Measurements from ENCODE around the gene CATSPER3. TPM values are rescaled to one million over a fixed set of nuclear protein-coding genes. Genes with fewer than 3 reads are reported as not detected.

CATSPER3 gene
- polyA plus RNA-seq, 1 donor from 2014 or later = 0.17 TPM

GRCh38 chr5:135011355-135012032 lies 43.8 kb downstream of the CATSPER3 start:
- H3K4me2 ChIP-seq (ENCODE audit: low read length) = no peak overlapping the region
- TF ChIP-seq TAF1 (IDR thresholded peaks at IDR 0.05; ENCODE audit: low read depth) = no peak
- TF ChIP-seq, protein P1, sequence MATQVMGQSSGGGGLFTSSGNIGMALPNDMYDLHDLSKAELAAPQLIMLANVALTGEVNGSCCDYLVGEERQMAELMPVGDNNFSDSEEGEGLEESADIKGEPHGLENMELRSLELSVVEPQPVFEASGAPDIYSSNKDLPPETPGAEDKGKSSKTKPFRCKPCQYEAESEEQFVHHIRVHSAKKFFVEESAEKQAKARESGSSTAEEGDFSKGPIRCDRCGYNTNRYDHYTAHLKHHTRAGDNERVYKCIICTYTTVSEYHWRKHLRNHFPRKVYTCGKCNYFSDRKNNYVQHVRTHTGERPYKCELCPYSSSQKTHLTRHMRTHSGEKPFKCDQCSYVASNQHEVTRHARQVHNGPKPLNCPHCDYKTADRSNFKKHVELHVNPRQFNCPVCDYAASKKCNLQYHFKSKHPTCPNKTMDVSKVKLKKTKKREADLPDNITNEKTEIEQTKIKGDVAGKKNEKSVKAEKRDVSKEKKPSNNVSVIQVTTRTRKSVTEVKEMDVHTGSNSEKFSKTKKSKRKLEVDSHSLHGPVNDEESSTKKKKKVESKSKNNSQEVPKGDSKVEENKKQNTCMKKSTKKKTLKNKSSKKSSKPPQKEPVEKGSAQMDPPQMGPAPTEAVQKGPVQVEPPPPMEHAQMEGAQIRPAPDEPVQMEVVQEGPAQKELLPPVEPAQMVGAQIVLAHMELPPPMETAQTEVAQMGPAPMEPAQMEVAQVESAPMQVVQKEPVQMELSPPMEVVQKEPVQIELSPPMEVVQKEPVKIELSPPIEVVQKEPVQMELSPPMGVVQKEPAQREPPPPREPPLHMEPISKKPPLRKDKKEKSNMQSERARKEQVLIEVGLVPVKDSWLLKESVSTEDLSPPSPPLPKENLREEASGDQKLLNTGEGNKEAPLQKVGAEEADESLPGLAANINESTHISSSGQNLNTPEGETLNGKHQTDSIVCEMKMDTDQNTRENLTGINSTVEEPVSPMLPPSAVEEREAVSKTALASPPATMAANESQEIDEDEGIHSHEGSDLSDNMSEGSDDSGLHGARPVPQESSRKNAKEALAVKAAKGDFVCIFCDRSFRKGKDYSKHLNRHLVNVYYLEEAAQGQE (IDR thresholded peaks at IDR 0.05; ENCODE audit: borderline replicate concordance) = no peak
- TF ChIP-seq EP300 (conservative IDR thresholded peaks at IDR 0.05; ENCODE audit: poor library complexity, severe bottlenecking) = no peak
- no peak for TF ChIP-seq SMC3 (conservative IDR thresholded peaks at IDR 0.05; ENCODE audit: poor library complexity)
- TF ChIP-seq RAD21 (conservative IDR thresholded peaks at IDR 0.05) = no peak
- no peak for TF ChIP-seq EZH2 (IDR thresholded peaks at IDR 0.05; ENCODE audit: borderline replicate concordance, insufficient read depth, low read length, poor library complexity, severe bottlenecking)
- TF ChIP-seq MXI1 (conservative IDR thresholded peaks at IDR 0.05; ENCODE audit: poor library complexity, severe bottlenecking) = no peak
- TF ChIP-seq POLR2AphosphoS5 (IDR thresholded peaks at IDR 0.05) = no peak
- TF ChIP-seq, protein P2, sequence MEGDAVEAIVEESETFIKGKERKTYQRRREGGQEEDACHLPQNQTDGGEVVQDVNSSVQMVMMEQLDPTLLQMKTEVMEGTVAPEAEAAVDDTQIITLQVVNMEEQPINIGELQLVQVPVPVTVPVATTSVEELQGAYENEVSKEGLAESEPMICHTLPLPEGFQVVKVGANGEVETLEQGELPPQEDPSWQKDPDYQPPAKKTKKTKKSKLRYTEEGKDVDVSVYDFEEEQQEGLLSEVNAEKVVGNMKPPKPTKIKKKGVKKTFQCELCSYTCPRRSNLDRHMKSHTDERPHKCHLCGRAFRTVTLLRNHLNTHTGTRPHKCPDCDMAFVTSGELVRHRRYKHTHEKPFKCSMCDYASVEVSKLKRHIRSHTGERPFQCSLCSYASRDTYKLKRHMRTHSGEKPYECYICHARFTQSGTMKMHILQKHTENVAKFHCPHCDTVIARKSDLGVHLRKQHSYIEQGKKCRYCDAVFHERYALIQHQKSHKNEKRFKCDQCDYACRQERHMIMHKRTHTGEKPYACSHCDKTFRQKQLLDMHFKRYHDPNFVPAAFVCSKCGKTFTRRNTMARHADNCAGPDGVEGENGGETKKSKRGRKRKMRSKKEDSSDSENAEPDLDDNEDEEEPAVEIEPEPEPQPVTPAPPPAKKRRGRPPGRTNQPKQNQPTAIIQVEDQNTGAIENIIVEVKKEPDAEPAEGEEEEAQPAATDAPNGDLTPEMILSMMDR (IDR thresholded peaks at IDR 0.05; ENCODE audit: poor library complexity, severe bottlenecking) = no peak
- no peak overlapping the region for H3K9ac ChIP-seq (ENCODE audit: low read length)
- no peaks in the 10 kb centered on the region for H3K79me2 ChIP-seq (replicated peaks; ENCODE audit: insufficient read depth, low read length)
- no peaks in the 10 kb centered on the region for H3K9me2 ChIP-seq (ENCODE audit: insufficient read depth, low read length)
- H2AFZ ChIP-seq (ENCODE audit: low read depth, low read length) = no peak overlapping the region
- H3K36me3 ChIP-seq (ENCODE audit: insufficient read depth, low read length) = no peaks in the 10 kb centered on the region
- H3K9me3 ChIP-seq (ENCODE audit: low read length) = no peaks in the 10 kb centered on the region
- H3K27ac ChIP-seq (ENCODE audit: low read length) = no peak overlapping the region
- H3F3A ChIP-seq (ENCODE audit: insufficient read depth, low read length, poor library complexity, severe bottlenecking) = no peaks in the 10 kb centered on the region
- H3K27me3 ChIP-seq (ENCODE audit: insufficient read depth, low read depth, low read length) = no peaks in the 10 kb centered on the region
- H3K4me3 ChIP-seq (ENCODE audit: low read length) = no peak overlapping the region
- H4K20me1 ChIP-seq (ENCODE audit: insufficient read depth) = no peaks in the 10 kb centered on the region

DNA sequence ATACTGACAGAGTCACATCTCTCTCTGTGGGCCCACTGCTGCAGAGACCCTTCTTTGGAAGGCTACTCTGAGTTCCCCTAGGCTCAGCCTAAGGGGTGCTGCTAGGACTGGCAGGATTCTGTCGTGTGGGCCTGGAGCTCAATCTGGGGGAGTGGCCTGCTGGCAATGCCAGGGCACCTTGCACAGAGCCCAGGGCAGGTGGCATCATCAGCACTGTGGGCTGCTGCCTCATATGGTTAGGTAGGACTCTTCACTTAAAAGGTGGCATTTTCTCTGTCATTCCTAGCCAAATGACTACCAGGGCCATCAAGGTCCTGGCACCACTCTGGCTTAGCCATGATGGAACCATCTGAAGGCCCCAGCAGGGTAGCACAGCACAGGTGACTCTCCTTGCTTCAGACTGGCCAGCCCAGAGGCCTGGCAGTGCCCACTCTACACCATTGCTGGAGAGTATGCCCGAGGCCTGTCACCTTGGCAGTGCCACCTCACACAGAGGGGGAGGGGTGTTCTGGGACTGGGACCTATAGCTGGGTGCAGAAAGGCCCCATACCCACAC lies 44.4 kb downstream of the CATSPER3 start:
- H3K27me3 ChIP-seq (ENCODE audit: insufficient read depth, low read depth, low read length) = no peaks in the 10 kb centered on the region
- no peak overlapping the region for H3K27ac ChIP-seq (ENCODE audit: low read length)
- no peak overlapping the region for H2AFZ ChIP-seq (ENCODE audit: low read depth, low read length)
- no peaks in the 10 kb centered on the region for H3K79me2 ChIP-seq (replicated peaks; ENCODE audit: insufficient read depth, low read length)
- H3K4me2 ChIP-seq (ENCODE audit: low read length) = no peak overlapping the region
- TF ChIP-seq EZH2 (IDR thresholded peaks at IDR 0.05; ENCODE audit: borderline replicate concordance, insufficient read depth, low read length, poor library complexity, severe bottlenecking) (no peak), POLR2AphosphoS5 (IDR thresholded peaks at IDR 0.05) (no peak), RAD21 (conservative IDR thresholded peaks at IDR 0.05) (no peak)
- TF ChIP-seq, protein P1 (IDR thresholded peaks at IDR 0.05; ENCODE audit: borderline replicate concordance) = no peak
- H3K9me2 ChIP-seq (ENCODE audit: insufficient read depth, low read length) = no peaks in the 10 kb centered on the region
- H3K4me3 ChIP-seq (ENCODE audit: low read length) = no peak overlapping the region
- H3F3A ChIP-seq (ENCODE audit: insufficient read depth, low read length, poor library complexity, severe bottlenecking) = no peaks in the 10 kb centered on the region
- H3K9ac ChIP-seq (ENCODE audit: low read length) = no peak overlapping the region
- no peaks in the 10 kb centered on the region for H4K20me1 ChIP-seq (ENCODE audit: insufficient read depth)
- no peaks in the 10 kb centered on the region for H3K9me3 ChIP-seq (ENCODE audit: low read length)
- no peaks in the 10 kb centered on the region for H3K36me3 ChIP-seq (ENCODE audit: insufficient read depth, low read length)

Data from neural cell (in vitro differentiated cells).